Stimulated activated memory B cell treated with anti-CD40 and anti-IgM and Interleukin-4, amounts not matched to agents 10 μg/mL and 1 μg/mL and 100 μg/mL, for 72 hours (primary cell): ENCODE data around the gene CANT1.

ENCODE experiments used
- ATAC-seq: fragments of 150-1000 bp; cut with Tn5 transposase; 2 replicates; pipeline ENCODE4 v1.10.0; 2021
- H3K27ac Mint-ChIP-seq: one replicate; pipeline ENCODE4 v1.8.0; 2022; ENCODE audit warnings: mild to moderate bottlenecking, mixed read lengths
- H3K27me3 Mint-ChIP-seq: one replicate; pipeline ENCODE4 v1.8.0; 2022; ENCODE audit warnings: mixed read lengths
- H3K36me3 Mint-ChIP-seq: one replicate; pipeline ENCODE4 v1.8.0; 2022; ENCODE audit warnings: mixed read lengths
- H3K4me1 Mint-ChIP-seq: one replicate; pipeline ENCODE4 v1.8.0; 2022; ENCODE audit warnings: mixed read lengths
- H3K4me3 Mint-ChIP-seq: one replicate; pipeline ENCODE4 v1.8.0; 2022; ENCODE audit warnings: mild to moderate bottlenecking, moderate library complexity, mixed read lengths
- H3K9me3 Mint-ChIP-seq: one replicate; pipeline ENCODE4 v1.8.0; 2022; ENCODE audit warnings: mixed read lengths

CANT1 gene

GRCh38 chr17:78998311-78999055 lies 11.1 kb downstream of the CANT1 start:
- Mint-ChIP-seq H3K9me3 (no peaks in the 10 kb centered on the region), H3K4me3 (no peak overlapping the region), H3K4me1 (peaks cover 20% of the 10 kb centered on the region), H3K27me3 (no peaks in the 10 kb centered on the region), H3K36me3 (peaks cover 75% of the 10 kb centered on the region), H3K27ac (no peak overlapping the region)
- no peak for ATAC-seq

GRCh38 chr17:78997881-78998280 lies 11.7 kb downstream of the CANT1 start:
- no peak overlapping the region for H3K4me3 Mint-ChIP-seq
- no peak overlapping the region for H3K27ac Mint-ChIP-seq
- no peak for ATAC-seq
- peaks cover 21% of the 10 kb centered on the region for H3K4me1 Mint-ChIP-seq
- H3K27me3 Mint-ChIP-seq = no peaks in the 10 kb centered on the region
- H3K9me3 Mint-ChIP-seq = no peaks in the 10 kb centered on the region
- H3K36me3 Mint-ChIP-seq = peaks cover 79% of the 10 kb centered on the region

- no peaks in the 10 kb centered on the region for H3K27me3 Mint-ChIP-seq
- H3K4me3 Mint-ChIP-seq = no peak overlapping the region
Measured at GRCh38 chr17:78997231-78997741, 12.3 kb downstream of the CANT1 start.

DNA sequence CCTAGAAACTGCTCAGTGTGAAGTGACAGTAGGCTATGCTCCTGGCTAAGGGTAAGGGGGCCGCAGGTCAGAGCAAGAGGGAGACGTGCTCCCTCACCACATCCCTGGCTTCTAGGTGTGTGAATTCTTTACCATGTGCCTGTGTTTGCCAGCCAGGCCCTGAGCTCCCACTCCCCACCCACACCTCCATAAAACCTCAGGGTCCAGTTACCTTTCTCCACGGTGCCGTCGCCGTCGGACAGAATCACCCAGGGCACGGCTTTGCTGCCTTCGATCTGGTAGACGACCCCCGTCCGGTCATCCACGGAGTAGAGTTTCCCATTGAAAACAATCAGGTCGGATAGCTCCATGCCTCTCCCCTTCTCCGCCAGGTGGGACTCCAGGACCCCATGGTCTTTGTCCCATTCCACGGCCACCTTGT lies 12.8 kb downstream of the CANT1 start:
- Mint-ChIP-seq H3K4me3 (no peak overlapping the region), H3K9me3 (no peaks in the 10 kb centered on the region), H3K27ac (no peak overlapping the region), H3K36me3 (peaks cover 78% of the 10 kb centered on the region), H3K27me3 (no peaks in the 10 kb centered on the region), H3K4me1 (peaks cover 13% of the 10 kb centered on the region)
- ATAC-seq = no peak

More at GRCh38 chr17:78997231-78997741, 12.3 kb downstream of the CANT1 start:
- peaks cover 18% of the 10 kb centered on the region for H3K4me1 Mint-ChIP-seq
- H3K9me3 Mint-ChIP-seq = no peaks in the 10 kb centered on the region
- no peak overlapping the region for H3K27ac Mint-ChIP-seq
- peaks cover 79% of the 10 kb centered on the region for H3K36me3 Mint-ChIP-seq
- no peak for ATAC-seq

- Mint-ChIP-seq H3K4me3 (no peak overlapping the region), H3K27ac (no peak overlapping the region), H3K9me3 (no peaks in the 10 kb centered on the region), H3K4me1 (peaks cover 7% of the 10 kb centered on the region), H3K36me3 (peaks cover 81% of the 10 kb centered on the region), H3K27me3 (no peaks in the 10 kb centered on the region)
- no peak for ATAC-seq
Measured at GRCh38 chr17:78995761-78996451, 13.7 kb downstream of the CANT1 start.

GRCh38 chr17:78995022-78995760 lies 14.4 kb downstream of the CANT1 start:
- no peaks in the 10 kb centered on the region for H3K9me3 Mint-ChIP-seq
- H3K36me3 Mint-ChIP-seq = peaks cover 81% of the 10 kb centered on the region
- peaks cover 7% of the 10 kb centered on the region for H3K4me1 Mint-ChIP-seq
- H3K4me3 Mint-ChIP-seq = no peak overlapping the region
- no peaks in the 10 kb centered on the region for H3K27me3 Mint-ChIP-seq
- H3K27ac Mint-ChIP-seq = no peak overlapping the region
- no peak for ATAC-seq

- Mint-ChIP-seq H3K27me3 (no peaks in the 10 kb centered on the region), H3K27ac (no peak overlapping the region), H3K4me1 (peaks cover 7% of the 10 kb centered on the region), H3K36me3 (peaks cover 87% of the 10 kb centered on the region), H3K4me3 (no peak overlapping the region), H3K9me3 (no peaks in the 10 kb centered on the region)
- ATAC-seq = no peak
Measured at GRCh38 chr17:78993981-78994671, 15.4 kb downstream of the CANT1 start.

GRCh38 chr17:78993241-78993956 lies 16.2 kb downstream of the CANT1 start:
- Mint-ChIP-seq H3K27ac (no peak overlapping the region), H3K9me3 (no peaks in the 10 kb centered on the region), H3K4me1 (peaks cover 7% of the 10 kb centered on the region), H3K27me3 (no peaks in the 10 kb centered on the region), H3K36me3 (peaks cover 82% of the 10 kb centered on the region), H3K4me3 (no peak overlapping the region)
- ATAC-seq = no peak

DNA sequence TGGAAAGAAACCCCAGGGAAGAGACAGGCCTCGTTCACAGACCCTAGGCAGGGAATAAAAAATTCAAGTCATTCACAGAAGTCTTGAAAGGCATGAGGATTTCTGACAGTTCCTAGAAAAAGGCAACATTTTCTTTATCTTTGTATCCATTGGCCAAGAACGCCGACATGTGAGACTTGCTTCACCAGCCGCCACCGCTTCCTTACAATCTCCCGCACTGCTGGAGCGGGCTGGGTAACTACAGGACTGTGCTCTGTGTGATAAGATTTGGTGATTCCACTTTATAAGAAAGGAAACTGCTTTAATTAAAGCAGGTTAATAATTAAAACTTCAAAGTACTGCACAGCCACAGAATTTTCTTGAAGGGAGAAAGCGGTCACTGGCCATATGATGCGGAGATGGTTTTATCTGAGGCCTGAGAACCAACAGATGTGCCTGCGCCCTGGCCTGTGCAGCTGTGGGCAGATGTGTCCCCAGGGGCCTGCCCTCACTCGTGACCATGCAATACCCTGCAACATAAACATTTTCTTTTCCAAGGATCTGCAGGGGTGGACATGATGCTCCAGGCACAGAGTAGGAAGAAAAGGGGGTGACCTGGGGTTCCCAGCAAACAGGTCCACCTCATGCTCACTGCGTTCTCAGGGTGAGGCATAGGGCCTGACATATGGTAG lies 16.9 kb downstream of the CANT1 start:
- H3K4me3 Mint-ChIP-seq = no peak overlapping the region
- ATAC-seq = no peak
- H3K36me3 Mint-ChIP-seq = peaks cover 75% of the 10 kb centered on the region
- no peaks in the 10 kb centered on the region for H3K9me3 Mint-ChIP-seq
- no peak overlapping the region for H3K27ac Mint-ChIP-seq
- H3K27me3 Mint-ChIP-seq = no peaks in the 10 kb centered on the region
- peaks cover 7% of the 10 kb centered on the region for H3K4me1 Mint-ChIP-seq

DNA sequence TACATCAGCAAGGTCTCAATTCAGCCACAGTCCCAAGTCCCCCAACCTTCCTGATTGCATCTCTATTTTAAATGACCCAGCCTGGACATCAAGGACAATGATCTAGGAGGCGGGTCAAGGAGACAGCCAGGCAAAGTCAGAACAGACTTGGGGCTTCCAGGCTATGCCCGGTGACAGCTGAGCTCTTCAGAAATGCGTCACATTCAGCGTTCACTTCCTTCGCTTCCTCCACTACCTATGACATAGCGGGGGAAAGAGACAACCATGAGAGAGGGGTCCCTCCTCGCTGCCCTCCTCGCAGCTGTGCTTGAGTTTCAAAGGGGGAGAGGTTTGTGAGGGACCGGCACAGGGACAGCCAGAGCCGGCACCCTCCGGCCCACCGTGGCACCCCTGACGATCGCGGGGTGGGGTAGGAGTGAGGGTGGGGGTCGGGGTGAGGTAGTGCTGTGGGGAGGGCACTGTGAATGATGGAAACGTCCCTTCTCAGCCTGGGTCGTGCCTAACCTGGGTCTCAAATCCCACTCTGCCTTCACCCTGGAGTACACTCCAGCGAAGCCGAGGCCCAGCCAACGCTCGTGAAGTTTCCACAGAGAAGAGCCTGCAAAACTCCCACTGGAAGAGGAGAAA lies 17.5 kb downstream of the CANT1 start:
- H3K27me3 Mint-ChIP-seq = no peaks in the 10 kb centered on the region
- H3K9me3 Mint-ChIP-seq = no peaks in the 10 kb centered on the region
- no peak overlapping the region for H3K27ac Mint-ChIP-seq
- H3K36me3 Mint-ChIP-seq = peaks cover 68% of the 10 kb centered on the region
- no peak overlapping the region for H3K4me3 Mint-ChIP-seq
- peaks cover 7% of the 10 kb centered on the region for H3K4me1 Mint-ChIP-seq
- no peak for ATAC-seq

DNA sequence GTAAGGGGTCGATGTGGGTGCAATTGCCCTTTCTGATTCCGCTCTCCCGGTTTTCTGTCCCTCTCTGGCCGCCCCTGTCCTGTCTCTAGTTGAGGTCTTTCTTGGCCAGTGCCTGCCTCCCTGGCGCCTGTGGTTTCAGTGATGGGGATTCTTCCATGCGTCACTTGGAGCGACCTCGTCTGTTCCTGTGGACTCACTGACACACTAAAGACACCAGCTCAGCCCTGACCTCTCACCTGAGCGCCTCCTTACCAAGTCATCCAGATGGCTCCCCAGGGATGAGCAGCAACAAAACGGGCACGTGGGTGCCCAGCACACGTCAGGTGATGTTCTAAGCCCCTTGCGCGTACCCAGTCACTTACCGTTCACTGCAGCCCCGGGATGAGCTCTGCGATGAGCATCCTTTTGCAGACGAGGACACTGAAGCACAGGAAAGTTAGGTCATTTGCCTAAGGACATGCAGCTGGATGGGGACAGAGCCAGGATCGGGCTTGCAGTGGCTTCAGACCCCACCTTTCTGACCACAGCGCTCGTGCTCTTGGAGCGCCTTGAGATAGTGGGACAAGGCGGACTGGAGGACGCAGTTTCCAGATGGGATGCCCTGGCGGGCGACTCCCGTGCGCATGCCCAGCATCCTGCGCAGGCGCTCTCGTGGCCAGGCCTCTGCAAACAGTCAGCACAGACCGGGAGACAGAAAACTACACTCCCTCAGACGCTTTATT lies 18.4 kb downstream of the CANT1 start:
- Mint-ChIP-seq H3K36me3 (peaks cover 65% of the 10 kb centered on the region), H3K27ac (no peak overlapping the region), H3K9me3 (no peaks in the 10 kb centered on the region), H3K4me1 (peaks cover 15% of the 10 kb centered on the region), H3K4me3 (no peak overlapping the region), H3K27me3 (no peaks in the 10 kb centered on the region)
- no peak for ATAC-seq

GRCh38 chr17:78990349-78991016 lies 19.1 kb downstream of the CANT1 start:
- H3K36me3 Mint-ChIP-seq = peaks cover 58% of the 10 kb centered on the region
- no peak overlapping the region for H3K4me3 Mint-ChIP-seq
- no peak overlapping the region for H3K27ac Mint-ChIP-seq
- ATAC-seq = no peak
- H3K27me3 Mint-ChIP-seq = no peaks in the 10 kb centered on the region
- H3K9me3 Mint-ChIP-seq = no peaks in the 10 kb centered on the region
- peaks cover 19% of the 10 kb centered on the region for H3K4me1 Mint-ChIP-seq

- no peak for ATAC-seq
- Mint-ChIP-seq H3K9me3 (no peaks in the 10 kb centered on the region), H3K36me3 (peaks cover 34% of the 10 kb centered on the region), H3K4me3 (no peak overlapping the region), H3K27ac (no peak overlapping the region), H3K4me1 (peaks cover 18% of the 10 kb centered on the region), H3K27me3 (no peaks in the 10 kb centered on the region)
Measured at GRCh38 chr17:78988152-78988551, 21.4 kb downstream of the CANT1 start.
